ENCODE measurements around the gene ZNF143. TPM values are rescaled to one million over a fixed set of nuclear protein-coding genes. Genes with fewer than 3 reads are reported as not detected.

The ZNF143 gene
- total RNA-seq, 1 experiment from 2014 or later = 29.2 TPM

DNA sequence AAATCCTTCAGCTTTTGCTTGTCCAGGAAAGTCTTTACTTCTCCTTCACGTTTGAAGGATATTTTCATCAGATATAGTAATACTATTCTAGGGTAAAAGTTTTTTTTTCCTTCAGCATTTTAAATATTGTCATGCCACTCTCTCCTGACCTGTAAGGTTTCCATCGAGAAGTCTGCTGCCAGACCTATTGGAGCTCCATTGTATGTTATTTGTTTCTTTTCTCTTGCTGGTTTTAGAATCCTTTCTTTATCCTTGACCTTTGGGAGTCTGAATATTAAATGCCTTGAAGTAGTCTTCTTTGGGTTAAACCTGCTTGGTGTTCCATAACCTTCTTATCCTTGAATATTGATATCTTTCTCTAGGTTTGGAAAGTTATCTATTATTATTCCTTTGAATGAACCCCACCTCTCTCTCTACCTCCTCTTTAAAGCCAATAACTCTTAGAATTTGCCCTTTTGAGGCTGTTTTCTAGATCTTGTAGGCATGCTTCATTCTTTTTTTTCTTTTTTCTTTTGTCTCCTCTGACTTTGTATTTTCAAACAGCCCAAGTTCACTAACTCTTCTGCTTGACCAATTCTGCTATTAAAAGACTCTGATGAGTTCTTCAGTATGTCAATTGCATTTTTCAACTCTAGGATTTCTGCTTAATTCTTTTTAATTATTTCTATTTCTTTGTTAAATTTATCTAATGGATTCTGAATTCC is 100.6 kb downstream of the ZNF143 start:
- no peaks in the 10 kb centered on the region for H3K27me3 ChIP-seq (ENCODE audit: insufficient read depth, low read length)
- H3K4me1 ChIP-seq (ENCODE audit: insufficient read depth, low read length) = 0 out of 2 replicates have a peak, but pooled peaks cover 2% of the 10 kb centered on the region
- Mint-ChIP-seq H3K27me3 (ENCODE audit: low read depth) (no peaks in the 10 kb centered on the region), H3K36me3 (ENCODE audit: insufficient read depth in 1 of 3, low read depth in 3 of 3) (peaks cover 10 to 20% (median 12%) of the 10 kb centered on the region in 3 experiments), H3K4me1 (peaks cover 14 to 17% of the 10 kb centered on the region in 2 experiments), H3K27ac (no peak overlapping the region), H3K9me3 (peaks cover 16 to 21% of the 10 kb centered on the region in 2 experiments), H3K4me3 (no peak overlapping the region)
- H4K20me1 ChIP-seq (ENCODE audit: control insufficient read depth, insufficient read depth, insufficient read length) = no peaks in the 10 kb centered on the region
- no peaks in the 10 kb centered on the region for H3K79me2 ChIP-seq (ENCODE audit: insufficient read depth, low read length)
- no peaks in the 10 kb centered on the region for H3K23me2 ChIP-seq (ENCODE audit: insufficient read length, low read depth, low read length, poor library complexity, severe bottlenecking)
- H3K14ac ChIP-seq (ENCODE audit: insufficient read depth, low read length) = no peak overlapping the region
- no peak for DNase-seq
- no CpG with 5 or more reads among the region's 2 CpGs for WGBS (ENCODE audit: extremely low coverage, insufficient read length, low lambda C conversion rate)
- H3T11ph ChIP-seq (ENCODE audit: low read length) = no peak overlapping the region
- H2AFZ ChIP-seq (ENCODE audit: low read length) = no peak overlapping the region
- H3K79me1 ChIP-seq (ENCODE audit: insufficient read depth, low read depth, low read length, poor library complexity, severe bottlenecking) = no peaks in the 10 kb centered on the region
- no peak overlapping the region for H3K23ac ChIP-seq (ENCODE audit: insufficient read length, low read depth, low read length)
- no peak overlapping the region for H3K56ac ChIP-seq (ENCODE audit: insufficient read length, low read depth, low read length)
- H4K5ac ChIP-seq (ENCODE audit: insufficient read length, low read depth, low read length) = no peak overlapping the region
- H2BK5ac ChIP-seq (ENCODE audit: insufficient read length, low read length) = no peak overlapping the region
- H3K9me3 ChIP-seq (ENCODE audit: control insufficient read depth, low read depth, low read length) = no peaks in the 10 kb centered on the region
- no peak overlapping the region for H2BK120ac ChIP-seq (ENCODE audit: low read depth, low read length, poor library complexity, severe bottlenecking)
- H3K18ac ChIP-seq (ENCODE audit: insufficient read length, low read depth, low read length) = no peak overlapping the region
- no peak overlapping the region for H3K27ac ChIP-seq (ENCODE audit: insufficient read length, low read depth, low read length)
- H2BK12ac ChIP-seq (ENCODE audit: insufficient read length, low read depth, low read length) = no peak overlapping the region
- no peak overlapping the region for H3K9ac ChIP-seq (ENCODE audit: extremely low read depth, insufficient read length, low read length)
- H3K4ac ChIP-seq (ENCODE audit: low read depth, low read length) = no peak overlapping the region
- no peak overlapping the region for H3K4me2 ChIP-seq (ENCODE audit: insufficient read depth, insufficient read length, low read length)
- no peak overlapping the region for H4K8ac ChIP-seq (replicated peaks; ENCODE audit: insufficient read length, low read depth, low read length)
- H2AK5ac ChIP-seq (ENCODE audit: insufficient read length, low read length) = no peak overlapping the region
- no peak overlapping the region for H2BK15ac ChIP-seq (ENCODE audit: low read depth, low read length)
- H2BK20ac ChIP-seq (ENCODE audit: low read depth, low read length, poor library complexity, severe bottlenecking) = no peak overlapping the region
- H4K91ac ChIP-seq (ENCODE audit: insufficient read length, low read depth, low read length) = no peak overlapping the region
- TF ChIP-seq, protein P1, sequence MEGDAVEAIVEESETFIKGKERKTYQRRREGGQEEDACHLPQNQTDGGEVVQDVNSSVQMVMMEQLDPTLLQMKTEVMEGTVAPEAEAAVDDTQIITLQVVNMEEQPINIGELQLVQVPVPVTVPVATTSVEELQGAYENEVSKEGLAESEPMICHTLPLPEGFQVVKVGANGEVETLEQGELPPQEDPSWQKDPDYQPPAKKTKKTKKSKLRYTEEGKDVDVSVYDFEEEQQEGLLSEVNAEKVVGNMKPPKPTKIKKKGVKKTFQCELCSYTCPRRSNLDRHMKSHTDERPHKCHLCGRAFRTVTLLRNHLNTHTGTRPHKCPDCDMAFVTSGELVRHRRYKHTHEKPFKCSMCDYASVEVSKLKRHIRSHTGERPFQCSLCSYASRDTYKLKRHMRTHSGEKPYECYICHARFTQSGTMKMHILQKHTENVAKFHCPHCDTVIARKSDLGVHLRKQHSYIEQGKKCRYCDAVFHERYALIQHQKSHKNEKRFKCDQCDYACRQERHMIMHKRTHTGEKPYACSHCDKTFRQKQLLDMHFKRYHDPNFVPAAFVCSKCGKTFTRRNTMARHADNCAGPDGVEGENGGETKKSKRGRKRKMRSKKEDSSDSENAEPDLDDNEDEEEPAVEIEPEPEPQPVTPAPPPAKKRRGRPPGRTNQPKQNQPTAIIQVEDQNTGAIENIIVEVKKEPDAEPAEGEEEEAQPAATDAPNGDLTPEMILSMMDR (conservative IDR thresholded peaks at IDR 0.05) = no peak

Data from H9 (cell line).